HG03354 (cell line): ENCODE data around the gene ANKRD13B.
A peak's percentile ranks its signal among the peaks of the same experiment; 100 is the strongest.

Source experiments
- ATAC-seq: cut with Tn5 transposase; IDR thresholded peaks from one replicate; pipeline ENCODE4 v1.9.1; 2021; ENCODE audit warnings: mild to moderate bottlenecking; ENCODE audit not compliant: unreplicated experiment, poor library complexity, severe bottlenecking

The ANKRD13B gene

GRCh38 chr17:29567554-29568330, 25.2 kb upstream of the ANKRD13B start:
- peak; percentile 48 for ATAC-seq

- peak; percentile 41 for ATAC-seq
These were observed 24.3 kb upstream of the ANKRD13B start, which contains the start of gene TP53I13 for GRCh38 chr17:29568331-29569244. TSS of gene TP53I13 (plus strand) at chr17:29568701. CDS start at chr17:29568759, 58 bp downstream.

GRCh38 chr17:29569245-29569950, 23.5 kb upstream of the ANKRD13B start:
- no peak for ATAC-seq

- ATAC-seq, result no peak
These were observed 22.4 kb upstream of the ANKRD13B start for GRCh38 chr17:29570521-29570920.

GRCh38 chr17:29571486-29571882, 21.4 kb upstream of the ANKRD13B start:
- no peak for ATAC-seq

GRCh38 chr17:29571883-29572681, 20.9 kb upstream of the ANKRD13B start:
- ATAC-seq, result no peak

GRCh38 chr17:29572691-29573557, 20.0 kb upstream of the ANKRD13B start:
- no peak for ATAC-seq

- ATAC-seq, result no peak
These were observed 19.4 kb upstream of the ANKRD13B start for GRCh38 chr17:29573558-29573869.

- ATAC-seq, result no peak
These were observed 18.8 kb upstream of the ANKRD13B start for GRCh38 chr17:29573871-29574731.

GRCh38 chr17:29574732-29575510, 18.0 kb upstream of the ANKRD13B start:
- no peak for ATAC-seq

- ATAC-seq, result no peak
These were observed 17.3 kb upstream of the ANKRD13B start for GRCh38 chr17:29575511-29576213.

- no peak for ATAC-seq
These were observed 16.5 kb upstream of the ANKRD13B start for GRCh38 chr17:29576214-29577000.

- no peak for ATAC-seq
These were observed 15.9 kb upstream of the ANKRD13B start for GRCh38 chr17:29577001-29577370.

- no peak for ATAC-seq
These were observed 15.3 kb upstream of the ANKRD13B start for GRCh38 chr17:29577385-29578211.
